ENCODE measurements around the gene ZNF385A. TPM values are rescaled to one million over a fixed set of nuclear protein-coding genes. Genes with fewer than 3 reads are reported as not detected.

Gene ZNF385A
- total RNA-seq, 2 experiments from 2014 or later: 0.32 to 2.9 TPM

DNA sequence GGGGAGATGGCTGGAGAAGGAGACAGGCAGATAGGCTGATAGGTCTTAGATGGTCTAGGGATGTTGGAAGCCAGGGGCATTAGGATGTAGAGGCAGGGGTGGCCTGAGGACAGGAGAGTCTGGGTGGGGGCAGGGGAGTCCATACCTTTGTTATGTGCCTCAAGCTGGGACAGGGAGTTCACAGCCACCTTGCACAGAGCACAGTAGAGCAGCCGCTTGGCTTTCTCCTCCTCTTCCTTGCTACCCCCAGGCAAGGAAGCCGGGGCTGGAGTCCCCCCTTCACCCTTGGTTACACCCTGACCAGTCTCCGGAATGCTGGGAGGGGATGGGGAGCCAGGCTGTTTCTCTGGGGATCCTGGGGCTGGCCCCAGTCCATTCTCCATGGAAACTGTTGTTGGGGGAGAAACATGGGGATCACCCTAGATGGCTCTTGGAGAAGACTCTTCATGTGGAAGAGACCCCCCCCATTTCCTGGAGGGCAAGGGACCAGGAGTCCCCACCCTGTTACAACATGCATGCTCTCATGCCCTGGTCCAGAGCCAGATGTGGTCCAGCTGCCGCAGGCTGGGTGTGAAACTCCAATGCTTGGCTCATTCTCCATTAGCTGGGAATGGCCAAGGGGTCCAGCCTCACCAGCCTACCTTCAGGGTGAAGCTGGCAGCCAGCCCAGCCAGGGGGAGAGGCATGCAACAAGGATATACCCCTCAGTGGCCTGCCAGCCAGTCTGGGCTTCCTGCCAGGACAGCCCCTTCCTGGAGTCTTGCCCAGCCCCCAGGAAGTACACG, 13.0 kb downstream of the ZNF385A start:
- H3K9me2 ChIP-seq (ENCODE audit: insufficient read depth, low read length): no peaks in the 10 kb centered on the region
- DNase-seq (ENCODE audit: low spot score): no peak
- H3K4me1 ChIP-seq (ENCODE audit: insufficient read depth, low read length, poor library complexity, severe bottlenecking): peaks cover 13% of the 10 kb centered on the region
- no peak overlapping the region for H2AFZ ChIP-seq (ENCODE audit: low read length)
- POLR2A ChIA-PET: interaction anchor here (0.9 to 1.2 kb wide), 2 partner anchors 73 to 79 kb away, joined by 3 to 4 read pairs; no protein-coding TSS in a partner anchor
- CTCF ChIA-PET (ENCODE audit: unreplicated experiment): interaction anchor here (0.5 to 1.3 kb wide), 2 partner anchors 22 to 152 kb away, joined by 3 read pairs; no protein-coding TSS in a partner anchor
- H3K9me3 ChIP-seq (ENCODE audit: low read length): no peaks in the 10 kb centered on the region
- no peak overlapping the region for H3K4me2 ChIP-seq (ENCODE audit: low read length)
- no peak overlapping the region for H3K4me3 ChIP-seq (ENCODE audit: low read depth, low read length, poor library complexity, severe bottlenecking)
- no peak overlapping the region for H3K27ac ChIP-seq (ENCODE audit: low read depth, low read length, poor library complexity, severe bottlenecking)
- intact Hi-C loops (cut with micrococcal nuclease; ENCODE audit: unreplicated experiment): no loop called here
- no peaks in the 10 kb centered on the region for H4K20me1 ChIP-seq (ENCODE audit: insufficient read depth, low read length)
- H3K79me2 ChIP-seq (ENCODE audit: insufficient read depth, low read depth, low read length): no peaks in the 10 kb centered on the region
- no peaks in the 10 kb centered on the region for H3K36me3 ChIP-seq (ENCODE audit: insufficient read depth, low read length)
- no TSS peak for BruUV-seq (replicated peaks)
- TF ChIP-seq, protein P1, sequence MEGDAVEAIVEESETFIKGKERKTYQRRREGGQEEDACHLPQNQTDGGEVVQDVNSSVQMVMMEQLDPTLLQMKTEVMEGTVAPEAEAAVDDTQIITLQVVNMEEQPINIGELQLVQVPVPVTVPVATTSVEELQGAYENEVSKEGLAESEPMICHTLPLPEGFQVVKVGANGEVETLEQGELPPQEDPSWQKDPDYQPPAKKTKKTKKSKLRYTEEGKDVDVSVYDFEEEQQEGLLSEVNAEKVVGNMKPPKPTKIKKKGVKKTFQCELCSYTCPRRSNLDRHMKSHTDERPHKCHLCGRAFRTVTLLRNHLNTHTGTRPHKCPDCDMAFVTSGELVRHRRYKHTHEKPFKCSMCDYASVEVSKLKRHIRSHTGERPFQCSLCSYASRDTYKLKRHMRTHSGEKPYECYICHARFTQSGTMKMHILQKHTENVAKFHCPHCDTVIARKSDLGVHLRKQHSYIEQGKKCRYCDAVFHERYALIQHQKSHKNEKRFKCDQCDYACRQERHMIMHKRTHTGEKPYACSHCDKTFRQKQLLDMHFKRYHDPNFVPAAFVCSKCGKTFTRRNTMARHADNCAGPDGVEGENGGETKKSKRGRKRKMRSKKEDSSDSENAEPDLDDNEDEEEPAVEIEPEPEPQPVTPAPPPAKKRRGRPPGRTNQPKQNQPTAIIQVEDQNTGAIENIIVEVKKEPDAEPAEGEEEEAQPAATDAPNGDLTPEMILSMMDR (conservative IDR thresholded peaks at IDR 0.05; ENCODE audit: low read length): no peak
- TF ChIP-seq EZH2phosphoT487 (IDR thresholded peaks at IDR 0.05; ENCODE audit: borderline replicate concordance, low read depth, low read length): no peak

DNA sequence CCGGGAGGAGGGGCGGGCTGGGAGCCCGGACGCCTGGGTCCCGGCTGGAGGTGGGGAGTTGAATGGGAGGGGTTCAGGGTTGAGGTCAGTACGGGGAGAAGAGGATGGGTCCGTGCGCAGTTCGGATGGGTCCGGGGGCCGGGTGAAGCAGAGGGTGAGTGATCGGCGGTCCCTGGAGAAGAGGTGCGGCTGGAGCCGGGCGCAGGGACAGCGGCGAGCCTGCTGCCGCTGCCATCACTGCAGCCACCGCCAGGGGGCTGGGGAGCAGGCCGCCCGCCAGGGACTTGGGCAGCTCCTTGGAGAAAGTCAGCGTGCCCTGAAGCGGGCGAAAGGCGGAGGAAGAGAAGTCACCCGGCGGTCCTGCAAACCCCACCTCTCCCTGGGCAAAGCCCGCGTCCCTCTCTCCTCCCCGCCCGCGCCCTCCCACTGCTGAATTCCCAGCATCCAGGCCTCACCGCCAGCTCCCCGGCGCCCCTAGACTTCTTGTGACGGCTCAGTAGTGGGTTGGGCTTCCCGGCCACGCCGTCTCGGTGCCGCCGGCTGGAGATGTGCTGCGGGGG, 14.3 kb downstream of the ZNF385A start:
- no TSS peak for BruUV-seq (replicated peaks)
- H3K4me3 ChIP-seq (ENCODE audit: low read depth, low read length, poor library complexity, severe bottlenecking): no peak overlapping the region
- H3K4me1 ChIP-seq (ENCODE audit: insufficient read depth, low read length, poor library complexity, severe bottlenecking): peaks cover 13% of the 10 kb centered on the region
- no peak overlapping the region; the same call in 1 of the 2 replicates for H3K4me2 ChIP-seq (ENCODE audit: low read length)
- no peak overlapping the region for H2AFZ ChIP-seq (ENCODE audit: low read length)
- CTCF ChIA-PET (ENCODE audit: unreplicated experiment): interaction anchor here (1.3 kb wide), 1 partner anchor 23 kb away, joined by 3 read pairs; no protein-coding TSS in a partner anchor
- DNase-seq (ENCODE audit: low spot score): no peak
- TF ChIP-seq EZH2phosphoT487 (IDR thresholded peaks at IDR 0.05; ENCODE audit: borderline replicate concordance, low read depth, low read length): no peak
- TF ChIP-seq, protein P1 (conservative IDR thresholded peaks at IDR 0.05; ENCODE audit: low read length): no peak
- no peak overlapping the region for H3K27ac ChIP-seq (ENCODE audit: low read depth, low read length, poor library complexity, severe bottlenecking)
- no peaks in the 10 kb centered on the region for H3K9me2 ChIP-seq (ENCODE audit: insufficient read depth, low read length)
- H3K9me3 ChIP-seq (ENCODE audit: low read length): no peaks in the 10 kb centered on the region
- H3K36me3 ChIP-seq (ENCODE audit: insufficient read depth, low read length): no peaks in the 10 kb centered on the region
- POLR2A ChIA-PET: interaction anchor here (0.9 to 1.2 kb wide), 2 partner anchors 71 to 78 kb away, joined by 3 to 4 read pairs; no protein-coding TSS in a partner anchor
- no peaks in the 10 kb centered on the region for H4K20me1 ChIP-seq (ENCODE audit: insufficient read depth, low read length)
- no peaks in the 10 kb centered on the region for H3K79me2 ChIP-seq (ENCODE audit: insufficient read depth, low read depth, low read length)
- intact Hi-C loops (cut with micrococcal nuclease; ENCODE audit: unreplicated experiment): no loop called here

Data from OCI-LY7 (cell line).